Activated T-helper 9 cell treated with anti-CD3 and anti-CD28 coated beads, Interleukin-2, amount 50 U/mL, for 16 hours (primary cell): ENCODE measurements around the gene COL4A2.

Source experiments
- DNase-seq: peaks from one replicate; pipeline ENCODE4 v3.0.0-alpha.2; 2020; ENCODE audit warnings: low read depth

COL4A2 gene

GRCh38 chr13:110339975-110340550, 33.0 kb downstream of the COL4A2 start:
- DNase-seq, result no peak

DNA sequence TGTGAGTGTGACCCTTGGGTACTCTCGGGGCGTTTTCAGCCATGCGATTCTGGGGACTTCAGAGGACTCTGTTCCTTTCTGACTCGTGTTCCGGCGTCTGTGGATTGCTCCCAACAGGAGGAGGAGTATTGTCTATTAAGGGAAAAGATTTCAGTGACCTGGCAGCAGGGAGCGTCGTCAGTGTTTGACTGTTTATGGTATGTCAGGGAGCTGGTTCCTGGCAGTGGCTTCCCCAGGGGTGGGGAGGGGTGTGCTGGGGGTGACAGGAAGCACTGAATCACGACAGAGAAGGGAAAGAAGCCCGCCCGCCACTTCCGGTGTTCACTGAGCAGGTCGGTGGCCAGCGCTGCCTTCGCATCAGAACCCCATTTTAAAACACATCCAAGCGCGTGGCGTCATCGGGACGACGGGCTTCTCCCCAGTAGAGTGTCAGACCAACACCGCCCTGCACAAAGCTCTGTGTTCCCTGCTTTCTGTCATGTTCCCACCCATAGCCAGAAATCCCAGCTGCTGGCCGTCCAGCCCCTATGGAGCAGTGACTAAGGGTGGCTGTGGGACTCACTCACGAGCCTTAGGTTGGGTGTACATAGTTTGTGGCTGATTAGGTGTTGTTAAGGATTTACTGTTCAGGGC, 33.8 kb downstream of the COL4A2 start:
- peak; percentile 28 for DNase-seq

- no peak for DNase-seq
Measured at GRCh38 chr13:110341445-110342244, 34.6 kb downstream of the COL4A2 start.

DNA sequence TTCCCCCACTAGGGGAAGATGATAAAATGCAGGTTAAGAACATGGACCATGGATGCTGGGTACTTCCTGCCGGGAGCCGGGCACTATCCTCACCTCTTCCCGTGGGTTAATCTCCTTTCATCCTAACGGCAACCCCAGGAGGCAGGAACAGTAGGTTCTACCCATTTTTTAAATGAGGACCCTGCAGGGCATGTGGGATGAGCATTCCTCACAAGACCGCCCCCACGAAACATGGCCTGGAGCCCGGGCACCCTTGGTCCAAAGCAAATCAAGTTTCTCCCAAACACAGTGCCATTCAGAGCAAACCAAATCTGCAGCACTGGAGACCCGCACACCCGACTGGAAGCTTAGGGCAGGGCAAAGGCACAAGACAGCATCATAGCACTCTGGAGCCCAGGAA, 35.4 kb downstream of the COL4A2 start:
- no peak for DNase-seq

DNA sequence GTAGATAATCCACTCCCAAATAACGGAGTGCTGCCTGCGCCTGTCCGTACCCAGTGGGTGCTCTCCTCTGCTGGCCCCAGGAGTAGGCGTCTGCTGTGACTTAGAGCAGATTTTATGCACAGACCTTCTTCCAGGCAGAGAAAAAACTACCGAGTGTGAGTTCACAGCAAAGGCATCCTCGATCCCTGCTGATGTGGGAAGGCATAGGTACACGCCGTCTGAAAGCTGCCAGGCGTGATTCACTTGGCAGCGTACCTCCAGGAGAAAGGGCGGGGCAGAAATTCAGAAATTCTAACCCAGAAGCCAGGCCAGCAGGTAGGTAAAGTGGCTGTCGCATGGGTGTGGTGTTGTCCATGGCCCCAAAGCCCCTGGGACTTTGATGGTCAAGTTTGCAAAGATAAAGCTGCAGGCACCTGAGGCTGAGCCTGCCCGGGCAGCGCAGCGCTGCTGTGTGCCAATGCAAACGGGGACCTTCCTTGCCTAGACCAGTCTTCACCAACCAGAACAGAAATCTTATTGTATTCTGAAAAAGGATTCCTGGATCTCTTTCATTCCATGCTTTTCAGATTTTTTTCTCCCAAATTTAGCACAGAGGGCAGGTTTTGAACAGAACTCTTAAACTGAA, 36.3 kb downstream of the COL4A2 start:
- DNase-seq, result no peak

GRCh38 chr13:110344320-110344719, 37.2 kb downstream of the COL4A2 start:
- DNase-seq, result no peak

DNA sequence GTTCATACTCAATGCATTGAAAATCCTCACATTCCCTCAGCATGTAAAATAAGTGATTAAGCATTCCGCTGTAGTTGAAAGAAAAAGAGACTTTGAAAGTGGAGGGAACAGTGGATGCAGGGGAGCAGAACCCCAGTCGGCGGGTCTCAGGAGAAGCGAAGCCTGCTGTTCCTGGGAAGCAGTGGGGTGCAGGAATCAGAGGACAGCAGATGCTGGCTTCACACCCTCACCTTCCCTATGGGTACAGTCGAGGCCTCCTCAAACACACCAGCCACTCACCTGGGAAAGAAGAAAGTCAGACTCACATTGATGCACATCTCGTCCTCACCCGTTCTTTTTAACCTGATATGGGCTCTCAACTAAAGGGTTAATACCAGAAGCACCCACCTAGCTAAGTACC, 38.2 kb downstream of the COL4A2 start:
- no peak for DNase-seq

DNA sequence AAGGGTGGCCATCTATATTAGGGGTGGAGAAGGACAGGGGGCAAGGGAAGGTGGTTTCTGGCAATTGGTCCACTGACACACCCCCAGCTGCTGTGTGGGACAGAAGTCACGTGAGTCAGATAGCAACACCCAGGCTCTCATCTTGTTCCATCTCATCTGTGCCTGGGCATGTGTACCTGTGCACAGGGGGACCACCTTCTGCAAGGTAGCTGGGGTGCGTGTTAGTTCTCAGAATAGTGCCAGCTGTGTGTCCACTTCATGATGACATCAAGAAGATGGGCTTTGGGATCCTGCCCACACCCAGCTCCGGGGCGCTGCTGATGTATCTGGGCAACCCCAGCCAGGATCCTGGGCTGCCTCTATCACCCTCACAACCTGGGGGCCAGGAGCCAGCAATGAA, 38.6 kb downstream of the COL4A2 start:
- DNase-seq, result no peak

GRCh38 chr13:110346661-110347067, 39.6 kb downstream of the COL4A2 start:
- no peak for DNase-seq

GRCh38 chr13:110347088-110347487, 40.0 kb downstream of the COL4A2 start:
- DNase-seq, result no peak

GRCh38 chr13:110347535-110348308, 40.6 kb downstream of the COL4A2 start:
- DNase-seq, result no peak

GRCh38 chr13:110348309-110349105, 41.4 kb downstream of the COL4A2 start:
- DNase-seq, result no peak

GRCh38 chr13:110349239-110349638, 42.2 kb downstream of the COL4A2 start:
- no peak for DNase-seq

DNA sequence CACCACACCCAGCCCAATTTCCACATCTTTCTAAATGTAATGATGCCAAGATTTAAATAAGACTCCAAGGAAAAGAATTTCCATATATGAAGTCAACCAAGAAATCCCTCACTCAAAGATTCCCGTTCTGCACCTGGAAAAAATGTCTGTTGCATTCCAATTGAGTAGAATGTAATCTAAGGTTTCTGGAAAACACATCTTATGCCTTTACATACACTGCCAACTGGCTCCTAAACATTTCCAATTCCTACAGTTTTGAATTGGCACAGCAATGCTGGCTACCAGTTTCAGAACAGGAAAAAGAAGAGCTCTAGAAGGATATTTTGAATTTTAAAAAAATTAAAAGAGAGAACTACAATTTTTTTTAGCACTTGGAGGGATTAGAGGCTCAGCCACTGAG, 43.0 kb downstream of the COL4A2 start:
- no peak for DNase-seq

DNA sequence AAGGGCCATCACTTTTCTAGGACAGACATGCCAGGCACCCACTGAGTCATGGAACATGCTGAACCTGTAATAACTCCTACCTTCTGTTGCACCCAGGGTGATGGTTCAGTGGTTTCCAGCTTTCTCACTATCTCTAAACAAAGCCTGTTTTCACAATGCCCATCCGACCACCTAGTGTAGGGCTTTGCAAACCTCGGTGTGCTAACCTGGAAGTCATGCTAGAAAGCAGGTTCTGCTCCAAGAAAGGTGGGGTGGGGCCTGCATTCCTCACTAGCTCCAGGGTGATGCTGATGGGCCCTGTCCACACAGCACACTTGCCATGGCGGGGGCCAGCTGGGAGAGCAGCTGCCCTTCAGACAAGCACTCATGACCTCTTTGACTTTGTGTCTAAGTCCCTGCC, 43.4 kb downstream of the COL4A2 start:
- no peak for DNase-seq

GRCh38 chr13:110351636-110352420, 44.7 kb downstream of the COL4A2 start:
- no peak for DNase-seq

- no peak for DNase-seq
Measured at GRCh38 chr13:110352735-110353134, 45.7 kb downstream of the COL4A2 start.

DNA sequence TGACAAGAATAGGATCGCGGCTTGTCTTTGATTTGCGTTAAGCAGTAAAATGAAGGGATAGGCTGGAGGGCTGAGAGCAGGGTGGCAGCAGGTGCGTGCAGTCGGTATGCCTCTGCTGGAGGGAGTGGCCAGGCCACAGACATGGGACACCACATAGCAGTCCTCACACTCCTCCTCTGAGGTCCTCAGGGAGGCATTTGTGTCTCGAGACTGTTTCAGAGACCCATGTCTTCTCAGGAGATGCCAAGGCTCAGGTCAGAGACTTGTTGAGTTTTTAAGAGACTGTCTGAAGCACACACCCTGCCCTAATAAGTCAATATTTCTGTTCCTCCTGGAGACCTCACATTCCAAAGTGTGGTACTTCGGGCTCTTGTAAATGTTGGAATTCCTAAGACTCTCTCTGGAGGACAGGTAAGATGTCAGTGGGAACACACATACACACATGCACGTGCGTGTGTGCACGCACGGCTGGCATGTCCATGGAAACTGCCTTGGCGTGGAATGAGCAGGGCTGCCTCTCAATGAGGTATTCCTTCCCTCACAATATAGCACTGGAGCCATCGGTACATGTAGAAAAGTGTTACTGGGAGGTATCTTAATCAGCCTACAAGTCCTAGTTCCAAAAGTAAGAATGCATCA, 46.4 kb downstream of the COL4A2 start:
- no peak for DNase-seq

DNA sequence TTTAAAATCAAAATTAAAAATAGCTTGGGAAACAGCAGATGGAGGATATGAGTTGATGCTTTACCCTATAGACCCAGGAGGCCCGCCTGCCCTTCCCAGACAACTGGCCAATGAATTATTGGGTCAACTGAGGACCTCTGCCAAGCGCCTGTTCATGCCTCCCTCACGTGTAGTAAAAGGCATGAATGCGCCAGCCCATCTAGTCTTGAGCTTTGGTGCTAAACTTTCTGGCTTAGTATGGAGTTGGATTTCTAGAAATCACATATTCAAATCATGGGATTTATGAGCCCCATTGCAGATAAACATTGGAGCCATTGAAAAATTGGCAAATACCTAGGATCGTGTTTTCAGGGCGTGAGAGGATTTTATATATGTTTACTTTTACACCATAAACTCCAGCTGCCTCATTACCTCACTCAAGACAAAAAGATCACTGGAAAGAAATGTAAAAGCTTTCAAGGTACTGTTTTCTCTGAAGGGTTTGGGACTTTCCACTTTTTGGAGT, 47.1 kb downstream of the COL4A2 start:
- no peak for DNase-seq
